BE2C (cell line): ENCODE measurements around the gene GPR78.

Source experiments
- DNase-seq: peaks from one replicate; pipeline ENCODE4 v3.0.0-alpha.2; 2020
- H3K27me3 ChIP-seq: fragments of 250-450 bp; sonication (Bioruptor Pico); 2 replicates; pipeline ENCODE4 v1.5.1; 2020; ENCODE audit warnings: mild to moderate bottlenecking
- H3K36me3 ChIP-seq: fragments of 250-450 bp; sonication (Bioruptor Pico); 2 replicates; pipeline ENCODE4 v1.5.1; 2020; ENCODE audit warnings: mild to moderate bottlenecking
- H3K4me1 ChIP-seq: fragments of 250-450 bp; sonication (Bioruptor Pico); 2 replicates; pipeline ENCODE4 v1.5.1; 2020
- H3K4me3 ChIP-seq: 2 replicates; pipeline ENCODE4 v1.5.1; 2011; ENCODE audit warnings: low read depth, low read length
- H3K9me3 ChIP-seq: fragments of 250-450 bp; sonication (Bioruptor Pico); 2 replicates; pipeline ENCODE4 v1.5.1; 2020
- CTCF ChIP-seq: IDR thresholded peaks from 2 replicates; pipeline ENCODE4 v1.5.1; 2012; ENCODE audit warnings: mild to moderate bottlenecking, low read depth, low read length

Gene GPR78

GRCh38 chr4:8568068-8568668, 12.0 kb upstream of the GPR78 start:
- Histone ChIP-seq H3K4me1 (no peaks in the 10 kb centered on the region), H3K27me3 (no peaks in the 10 kb centered on the region), H3K4me3 (no peak overlapping the region), H3K36me3 (no peaks in the 10 kb centered on the region), H3K9me3 (no peaks in the 10 kb centered on the region; the same call in 1 of the 2 replicates)
- no peak for DNase-seq
- TF ChIP-seq CTCF, result no peak

- no peak overlapping the region for H3K4me3 ChIP-seq
- no peaks in the 10 kb centered on the region; the same call in 1 of the 2 replicates for H3K9me3 ChIP-seq
- no peaks in the 10 kb centered on the region for H3K36me3 ChIP-seq
- no peaks in the 10 kb centered on the region for H3K27me3 ChIP-seq
- no peak for TF ChIP-seq CTCF
- H3K4me1 ChIP-seq, result no peaks in the 10 kb centered on the region
- no peak for DNase-seq
These were observed 10.0 kb upstream of the GPR78 start for GRCh38 chr4:8570201-8570600.

GRCh38 chr4:8571702-8572685, 8.2 kb upstream of the GPR78 start:
- no peaks in the 10 kb centered on the region; the same call in 1 of the 2 replicates for H3K9me3 ChIP-seq
- no peak overlapping the region for H3K4me3 ChIP-seq
- no peaks in the 10 kb centered on the region for H3K4me1 ChIP-seq
- H3K27me3 ChIP-seq, result no peaks in the 10 kb centered on the region
- DNase-seq, result no peak
- TF ChIP-seq CTCF, result no peak
- no peaks in the 10 kb centered on the region for H3K36me3 ChIP-seq

- no peaks in the 10 kb centered on the region for H3K4me1 ChIP-seq
- no peak for TF ChIP-seq CTCF
- no peak overlapping the region for H3K4me3 ChIP-seq
- no peaks in the 10 kb centered on the region for H3K36me3 ChIP-seq
- no peak for DNase-seq
- no peaks in the 10 kb centered on the region for H3K27me3 ChIP-seq
- H3K9me3 ChIP-seq, result no peaks in the 10 kb centered on the region; the same call in 1 of the 2 replicates
These were observed 6.9 kb upstream of the GPR78 start for GRCh38 chr4:8573266-8573665.

GRCh38 chr4:8574796-8575370, 5.3 kb upstream of the GPR78 start:
- no peaks in the 10 kb centered on the region for H3K36me3 ChIP-seq
- no peaks in the 10 kb centered on the region; the same call in 1 of the 2 replicates for H3K9me3 ChIP-seq
- no peak for TF ChIP-seq CTCF
- no peak for DNase-seq
- H3K27me3 ChIP-seq, result no peaks in the 10 kb centered on the region; the same call in 1 of the 2 replicates
- H3K4me1 ChIP-seq, result no peaks in the 10 kb centered on the region; the same call in 1 of the 2 replicates
- no peak overlapping the region for H3K4me3 ChIP-seq
